ENCODE measurements around the gene DNAJC5G.

The DNAJC5G gene

DNA sequence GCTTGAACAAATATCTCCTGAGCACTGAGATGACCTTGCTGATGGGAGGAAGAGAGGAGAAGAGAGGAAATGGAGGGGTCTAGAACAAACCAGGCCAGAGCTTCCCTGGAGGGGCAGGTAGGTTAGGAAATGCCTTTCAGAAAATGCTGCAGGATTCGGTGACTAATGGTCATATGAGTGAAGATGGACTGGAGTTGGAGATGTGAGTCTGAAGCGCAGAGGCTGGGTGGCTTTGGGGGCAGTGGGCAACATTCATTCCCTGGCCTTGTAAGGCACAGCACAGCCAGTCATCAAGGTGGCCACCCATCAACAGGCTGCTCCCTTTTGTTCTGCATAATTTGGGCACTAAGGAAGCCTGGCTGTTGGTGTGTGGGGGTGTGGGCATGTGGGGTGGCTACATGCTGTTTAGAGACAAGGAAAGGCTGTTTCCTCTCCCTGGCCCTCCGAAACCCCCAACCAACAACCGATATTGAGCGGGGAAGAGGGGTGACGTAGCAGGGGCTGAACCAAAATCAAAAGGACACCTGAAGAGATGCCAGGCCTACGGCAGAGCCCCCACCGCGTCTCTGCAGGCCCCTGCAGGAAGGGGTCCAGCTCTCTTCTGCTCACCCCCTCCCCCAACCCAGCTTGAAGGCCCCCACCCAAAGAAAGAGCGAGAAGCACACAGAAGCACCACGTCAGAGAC, 13.8 kb upstream of the DNAJC5G start:
- TF ChIP-seq, protein P1, sequence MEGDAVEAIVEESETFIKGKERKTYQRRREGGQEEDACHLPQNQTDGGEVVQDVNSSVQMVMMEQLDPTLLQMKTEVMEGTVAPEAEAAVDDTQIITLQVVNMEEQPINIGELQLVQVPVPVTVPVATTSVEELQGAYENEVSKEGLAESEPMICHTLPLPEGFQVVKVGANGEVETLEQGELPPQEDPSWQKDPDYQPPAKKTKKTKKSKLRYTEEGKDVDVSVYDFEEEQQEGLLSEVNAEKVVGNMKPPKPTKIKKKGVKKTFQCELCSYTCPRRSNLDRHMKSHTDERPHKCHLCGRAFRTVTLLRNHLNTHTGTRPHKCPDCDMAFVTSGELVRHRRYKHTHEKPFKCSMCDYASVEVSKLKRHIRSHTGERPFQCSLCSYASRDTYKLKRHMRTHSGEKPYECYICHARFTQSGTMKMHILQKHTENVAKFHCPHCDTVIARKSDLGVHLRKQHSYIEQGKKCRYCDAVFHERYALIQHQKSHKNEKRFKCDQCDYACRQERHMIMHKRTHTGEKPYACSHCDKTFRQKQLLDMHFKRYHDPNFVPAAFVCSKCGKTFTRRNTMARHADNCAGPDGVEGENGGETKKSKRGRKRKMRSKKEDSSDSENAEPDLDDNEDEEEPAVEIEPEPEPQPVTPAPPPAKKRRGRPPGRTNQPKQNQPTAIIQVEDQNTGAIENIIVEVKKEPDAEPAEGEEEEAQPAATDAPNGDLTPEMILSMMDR (IDR thresholded peaks at IDR 0.05; ENCODE audit: insufficient read depth, low read depth, low read length, missing control alignments), result no peak
- no peak for DNase-seq (ENCODE audit: low read depth)
- no peak overlapping the region for H3K4me3 ChIP-seq (ENCODE audit: low read depth, low read length)

DNA sequence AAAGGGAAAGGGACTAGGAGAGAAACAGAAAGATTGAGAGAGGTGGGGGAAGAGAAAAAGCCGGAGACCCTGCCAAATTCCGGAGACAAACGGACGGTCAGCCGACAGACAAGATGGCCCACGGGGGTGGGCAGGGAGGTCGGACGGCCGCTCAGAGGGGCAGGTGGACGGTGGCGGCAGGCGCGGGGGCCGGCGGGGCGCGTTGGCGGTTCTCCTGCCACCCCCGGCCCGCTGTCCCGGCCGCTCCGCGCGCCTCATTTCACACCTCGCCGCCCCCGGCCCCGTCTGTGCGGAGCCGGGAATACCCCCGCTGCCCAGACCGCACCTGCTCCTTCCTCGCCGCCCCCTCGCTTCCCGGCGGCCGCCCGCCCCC, 13.3 kb upstream of the DNAJC5G start:
- no peak overlapping the region for H3K4me3 ChIP-seq (ENCODE audit: low read depth, low read length)
- TF ChIP-seq, protein P1 (IDR thresholded peaks at IDR 0.05; ENCODE audit: insufficient read depth, low read depth, low read length, missing control alignments), result no peak
- DNase-seq (ENCODE audit: low read depth), result no peak

DNA sequence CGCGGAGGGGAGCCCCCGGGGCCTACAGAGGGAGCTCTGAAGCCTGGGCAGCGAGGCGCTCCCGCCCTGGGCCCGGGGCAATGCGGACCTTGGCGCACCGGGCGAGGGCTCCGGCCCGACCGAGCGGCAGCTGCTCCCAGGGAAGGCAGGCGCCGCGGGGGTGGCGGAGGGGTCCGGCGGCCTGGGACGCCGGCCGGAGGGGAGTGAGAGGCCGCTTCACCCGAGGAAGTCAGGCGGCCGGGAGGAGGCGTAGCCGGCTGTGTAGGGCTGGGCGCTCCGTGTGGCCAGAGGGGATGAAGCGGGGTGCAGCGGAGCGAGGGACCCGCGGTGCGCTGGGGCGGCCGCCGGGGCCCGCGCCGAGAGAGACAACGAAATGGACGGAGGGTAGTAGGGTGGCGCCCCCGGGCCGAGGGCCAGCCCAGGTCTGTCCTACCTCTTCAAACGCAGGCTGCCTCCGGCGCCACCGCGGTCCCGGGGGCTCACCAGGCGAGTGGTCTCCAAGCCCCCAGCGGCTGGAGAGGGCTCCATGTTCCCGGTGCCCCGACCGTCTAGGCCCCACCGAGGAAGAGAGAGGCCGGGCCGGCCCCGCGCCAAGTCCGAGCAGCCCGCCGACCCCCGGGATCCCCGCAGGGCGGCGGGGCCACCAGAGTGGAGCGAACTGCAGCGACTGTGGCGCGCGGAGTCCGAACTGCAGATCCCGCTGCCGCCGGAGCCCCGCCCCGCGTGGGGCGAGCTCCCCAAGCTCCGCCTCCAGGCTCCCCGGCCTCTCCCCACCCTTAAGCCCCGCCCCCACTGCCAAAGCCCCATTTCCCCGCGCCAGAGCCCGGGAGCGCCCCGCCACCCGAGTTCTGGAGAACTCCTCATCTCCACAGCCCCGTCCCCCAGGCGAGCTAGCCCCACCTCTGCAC, 12.6 kb upstream of the DNAJC5G start, which contains the start of gene SLC30A3:
Gene SLC30A3, minus strand, starts transcription at position 669 of the 908 bp plus-strand sequence. Its CDS starts 141 bp downstream, at position 528.
- peak within 1 kb of the TSS; percentile 50 for H3K4me3 ChIP-seq (ENCODE audit: low read depth, low read length)
- peak; percentile 71 for DNase-seq (ENCODE audit: low read depth)
- TF ChIP-seq, protein P1 (IDR thresholded peaks at IDR 0.05; ENCODE audit: insufficient read depth, low read depth, low read length, missing control alignments), result no peak

DNA sequence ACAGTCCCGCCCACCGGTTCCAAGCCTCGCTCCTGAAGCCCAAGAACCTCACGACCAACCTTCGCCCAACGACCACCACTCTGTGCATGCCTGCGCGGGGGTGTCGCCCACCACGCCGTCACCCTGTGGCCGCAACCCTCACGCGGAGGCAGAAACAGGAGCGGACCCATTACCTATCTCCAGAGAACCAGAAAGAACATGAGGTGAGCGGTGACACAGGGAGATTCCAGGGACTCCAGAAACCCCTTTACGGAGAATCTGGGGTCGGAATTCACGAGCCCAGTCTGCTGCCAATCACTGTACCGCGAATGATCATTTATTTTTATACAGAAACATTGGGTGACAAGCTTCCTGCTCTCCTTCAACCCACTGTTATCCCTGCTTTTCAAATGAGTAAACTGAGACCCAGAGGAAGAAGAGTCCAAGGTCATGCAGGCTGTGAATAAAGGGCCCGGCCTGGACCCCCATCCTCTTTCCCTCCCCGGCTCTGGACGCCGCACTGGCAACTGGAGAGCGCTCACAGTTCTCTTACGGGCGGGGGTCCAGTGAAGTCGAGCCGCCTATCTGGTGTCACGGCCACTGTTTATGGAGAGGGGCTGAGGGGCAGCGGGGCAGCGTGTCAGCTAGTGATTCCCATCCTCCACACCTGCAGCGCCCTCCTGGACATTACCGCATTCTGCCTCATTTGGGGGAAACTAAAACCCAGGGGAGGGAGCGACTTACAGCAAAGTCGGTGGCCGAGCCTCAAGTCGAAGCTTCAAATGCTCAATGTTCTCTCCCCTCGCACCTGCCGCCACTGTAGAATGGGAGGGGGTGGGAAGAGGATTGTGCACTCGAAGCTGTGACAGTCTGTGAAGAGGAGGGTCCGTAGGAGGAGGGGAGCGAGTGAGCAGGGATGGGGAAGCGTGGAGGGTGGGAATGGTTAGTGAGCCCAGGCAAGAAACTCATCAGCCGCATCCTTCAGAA, 11.7 kb upstream of the DNAJC5G start:
- TF ChIP-seq, protein P1 (IDR thresholded peaks at IDR 0.05; ENCODE audit: insufficient read depth, low read depth, low read length, missing control alignments), result no peak
- no peak for DNase-seq (ENCODE audit: low read depth)
- H3K4me3 ChIP-seq (ENCODE audit: low read depth, low read length), result peak overlapping the region; percentile 50

DNA sequence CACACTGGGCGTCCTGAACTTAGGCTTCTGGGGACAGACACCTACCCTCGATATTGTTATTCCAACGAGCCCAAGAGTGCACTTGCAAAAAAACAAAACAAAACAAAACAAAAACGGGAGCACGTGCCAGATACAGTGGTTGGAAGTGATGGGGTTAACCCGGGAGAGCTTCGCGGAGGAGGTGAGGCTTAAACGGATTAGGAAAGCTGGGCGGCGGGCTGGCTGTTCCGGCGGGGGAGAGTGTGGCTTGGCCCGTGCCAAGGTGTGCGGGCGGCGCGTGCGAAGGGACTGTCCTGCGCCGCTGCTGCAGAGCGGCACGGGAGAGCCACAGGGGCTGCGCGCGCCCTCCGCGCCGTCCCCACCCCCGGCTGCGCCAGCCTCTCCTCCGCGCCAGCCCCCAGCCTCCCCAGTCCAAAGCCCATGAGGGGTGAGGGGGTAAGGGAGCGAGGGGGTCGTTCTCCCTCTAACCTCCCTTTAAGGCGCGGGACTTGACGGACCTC, 10.9 kb upstream of the DNAJC5G start:
- peak overlapping the region; percentile 58 for H3K4me3 ChIP-seq (ENCODE audit: low read depth, low read length)
- TF ChIP-seq, protein P1 (IDR thresholded peaks at IDR 0.05; ENCODE audit: insufficient read depth, low read depth, low read length, missing control alignments), result no peak
- DNase-seq (ENCODE audit: low read depth), result no peak

Measured in GM12865 (cell line).